DMS114 treated with DMSO at 0.1 percent for 48 hours (cell line): ENCODE data around the gene ACAP2.

Experiments used
- DNase-seq: peaks from one replicate; lab custom pipeline; 2025; ENCODE audit not compliant: unreplicated experiment; lab: John Stamatoyannopoulos, UW

The ACAP2 gene

GRCh38 chr3:195263193-195263924 is 179.5 kb downstream of the ACAP2 start:
- DNase-seq = no peak

DNA sequence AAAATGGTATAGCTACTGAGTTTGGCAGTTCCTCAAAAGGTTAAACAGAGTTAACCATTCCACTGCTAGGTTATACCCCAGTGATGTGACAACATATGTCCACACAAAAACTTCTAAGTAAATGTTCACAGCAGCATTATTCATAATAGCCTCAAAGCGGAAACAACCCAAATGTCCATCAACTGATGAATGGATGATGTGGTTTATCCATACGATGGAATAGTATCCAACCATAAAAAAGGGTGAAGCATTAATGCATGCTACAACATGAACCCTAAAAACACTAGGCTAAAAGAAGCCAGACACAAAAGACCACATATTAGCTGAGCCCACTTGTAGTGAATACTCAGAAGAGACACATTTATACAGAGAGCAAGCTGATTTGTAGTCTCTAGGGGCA is 180.9 kb downstream of the ACAP2 start:
- no peak for DNase-seq

DNA sequence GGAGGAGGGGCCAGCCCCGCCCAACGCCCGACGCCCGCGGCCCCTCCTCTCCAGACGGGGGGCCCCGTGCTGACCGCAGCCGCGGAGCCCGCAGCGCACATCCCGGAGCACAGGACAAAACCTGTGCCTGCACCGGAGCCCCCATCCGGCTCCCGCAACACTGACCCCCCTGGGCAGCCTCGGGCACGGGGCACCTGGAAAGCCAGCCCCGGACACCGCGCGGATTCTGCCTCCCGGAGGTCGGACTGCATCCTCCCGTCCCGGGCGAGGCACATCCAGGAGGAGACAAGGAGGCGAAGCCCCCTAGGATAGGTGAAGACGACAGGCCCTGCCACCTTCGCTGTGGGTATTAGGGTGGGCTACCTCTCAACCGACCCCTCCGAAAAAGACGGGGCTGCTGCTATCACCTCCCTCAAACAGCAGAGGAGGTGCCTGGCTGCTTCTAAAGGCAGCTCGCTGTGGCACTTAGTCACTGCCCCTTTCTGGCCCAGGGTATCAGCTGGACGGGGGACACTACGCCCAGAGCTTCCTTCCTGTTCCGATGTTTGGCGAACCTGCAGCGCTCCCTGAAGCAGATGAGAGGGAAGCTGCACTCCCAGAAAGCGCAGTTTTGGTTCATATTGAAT is 182.4 kb downstream of the ACAP2 start:
- DNase-seq = no peak

DNA sequence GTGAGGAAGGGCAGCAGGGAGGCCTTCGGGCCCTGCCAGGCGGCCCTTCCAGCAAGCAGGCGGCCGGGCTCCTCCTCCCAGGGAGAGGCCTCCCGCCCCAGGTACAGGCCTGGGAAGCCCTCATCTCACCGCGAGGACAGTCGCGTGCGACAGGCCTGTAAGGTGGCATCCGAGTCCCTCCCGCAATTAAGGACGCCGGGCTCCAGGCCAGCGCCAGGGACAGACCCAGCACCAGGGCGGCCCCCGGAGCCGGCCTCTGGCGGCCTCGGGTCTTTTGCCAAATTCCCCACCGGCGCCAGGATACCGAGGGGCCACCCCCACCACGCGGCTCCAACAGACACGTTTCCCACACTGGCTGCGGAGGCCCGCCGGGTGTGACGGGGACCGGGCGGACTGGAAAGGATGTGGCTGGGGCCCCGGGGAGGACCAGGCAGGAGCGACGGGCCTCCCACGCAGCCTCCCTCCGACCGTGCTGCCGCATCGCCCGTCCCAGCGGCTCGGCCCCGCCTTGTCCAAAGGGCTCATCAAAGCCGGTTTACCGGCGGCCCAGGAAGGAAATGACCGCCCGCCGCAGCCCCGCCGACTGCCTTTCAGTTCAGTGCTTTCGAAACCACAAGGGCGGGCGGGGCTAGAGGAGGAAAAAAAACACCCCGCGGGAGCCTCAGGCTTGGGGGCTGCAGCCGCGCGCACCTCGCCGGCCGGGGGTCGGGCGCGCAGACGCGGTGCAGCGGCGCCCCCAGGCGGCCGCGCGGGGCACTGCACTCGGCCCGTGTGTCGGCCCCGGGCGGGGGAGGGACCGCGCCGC is 183.1 kb downstream of the ACAP2 start:
- peak; percentile 25 for DNase-seq

GRCh38 chr3:195259154-195259474 is 183.7 kb downstream of the ACAP2 start:
- no peak for DNase-seq

DNA sequence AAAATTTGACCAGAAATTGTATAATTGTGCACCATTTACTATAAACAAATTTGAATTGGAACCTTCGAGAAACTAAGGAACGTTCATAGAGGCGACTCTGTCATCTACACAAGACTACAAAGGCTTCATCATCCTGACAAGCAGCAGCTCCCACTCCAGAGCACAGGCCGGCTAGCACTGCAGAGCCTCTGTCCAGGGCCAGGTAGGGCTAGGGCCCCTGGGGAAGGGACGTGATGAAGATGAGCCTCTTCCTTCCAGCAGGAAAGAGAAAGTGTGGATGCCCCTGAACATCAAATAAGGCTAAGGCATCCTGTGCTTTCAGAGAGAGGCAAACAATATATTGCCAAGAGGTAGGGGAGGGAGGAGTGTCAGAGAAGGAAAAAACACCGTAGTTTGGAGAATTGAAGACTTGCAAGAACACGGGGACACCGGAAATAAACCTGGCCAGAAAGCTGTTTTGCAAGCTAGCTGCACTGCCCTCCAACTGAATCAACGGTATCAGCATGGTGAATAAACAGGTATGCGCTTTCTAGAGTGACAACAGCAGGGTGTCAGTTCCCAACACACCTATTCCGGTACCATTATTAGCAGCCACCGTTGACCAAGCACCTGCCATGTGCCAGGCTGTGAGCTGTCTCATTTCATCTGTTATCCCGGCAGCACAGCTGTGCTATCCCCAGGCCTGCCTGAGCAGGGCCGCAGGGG is 184.2 kb downstream of the ACAP2 start:
- no peak for DNase-seq

GRCh38 chr3:195257454-195258448 is 185.1 kb downstream of the ACAP2 start:
- DNase-seq = no peak

GRCh38 chr3:195256639-195257453 is 186.0 kb downstream of the ACAP2 start:
- no peak for DNase-seq

DNA sequence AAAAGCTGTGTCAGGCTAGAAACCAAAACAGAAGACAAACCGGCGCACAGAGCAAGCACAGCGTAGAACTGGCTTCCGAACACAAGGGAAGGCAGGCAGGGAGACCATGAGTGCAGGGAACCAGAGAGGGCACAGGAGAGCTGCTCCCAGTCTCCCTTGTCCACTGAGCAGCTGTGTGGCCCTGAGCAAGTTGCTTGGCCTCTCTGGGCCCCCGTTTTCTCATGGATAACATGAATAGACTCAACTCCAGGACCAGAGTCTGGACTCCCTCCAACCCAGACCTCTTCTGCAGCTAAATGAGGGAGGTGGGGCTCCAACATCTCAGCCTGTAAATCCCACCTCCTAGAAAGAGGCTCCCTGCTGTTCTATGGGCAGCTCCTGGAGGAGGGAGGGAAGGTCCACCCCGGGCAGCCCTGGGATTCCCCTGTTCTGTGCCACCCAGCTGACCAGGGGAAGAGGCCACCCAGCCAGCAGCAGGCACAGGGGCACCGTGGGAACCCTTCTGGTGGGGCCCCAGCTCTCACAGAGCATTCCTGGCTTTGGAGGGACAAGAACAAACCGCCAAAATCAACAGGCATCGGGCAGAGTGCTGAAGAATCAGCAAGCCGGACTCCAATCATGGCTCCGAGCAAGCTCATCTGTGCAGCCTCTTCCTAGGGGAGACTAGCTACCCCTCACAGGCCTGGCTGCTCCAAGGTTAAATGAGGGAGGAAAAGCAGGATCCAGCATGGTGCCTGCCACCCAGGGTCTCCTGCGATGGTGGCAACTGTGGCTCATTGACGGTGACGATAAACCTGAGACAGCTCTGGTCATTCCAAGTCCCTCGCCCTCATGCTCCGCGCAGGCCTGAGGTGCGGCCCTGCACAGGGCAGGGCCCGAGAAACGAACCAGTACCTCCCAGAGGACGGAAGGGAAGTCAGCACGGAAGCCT is 187.0 kb downstream of the ACAP2 start:
- no peak for DNase-seq

DNA sequence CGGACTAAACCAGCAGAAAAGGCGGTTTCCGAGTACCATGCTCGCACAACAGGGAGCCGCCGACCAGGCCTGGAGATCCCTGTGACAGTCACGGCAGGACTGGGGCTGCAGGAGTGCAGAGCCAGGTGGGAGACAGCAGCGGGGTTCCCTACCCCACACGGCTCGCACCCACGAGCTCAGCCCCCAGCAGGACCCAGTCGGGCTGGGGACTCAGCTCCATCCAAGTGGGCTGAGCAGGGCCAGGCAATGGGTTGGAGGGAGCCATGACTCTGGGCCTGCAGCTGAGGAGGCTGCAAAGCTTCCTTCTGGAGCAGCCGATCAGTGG is 187.7 kb downstream of the ACAP2 start:
- DNase-seq = no peak

- no peak for DNase-seq
Observed at GRCh38 chr3:195254454-195255175, 188.2 kb downstream of the ACAP2 start.

- DNase-seq = no peak
Observed at GRCh38 chr3:195253923-195254432, 188.8 kb downstream of the ACAP2 start.

DNA sequence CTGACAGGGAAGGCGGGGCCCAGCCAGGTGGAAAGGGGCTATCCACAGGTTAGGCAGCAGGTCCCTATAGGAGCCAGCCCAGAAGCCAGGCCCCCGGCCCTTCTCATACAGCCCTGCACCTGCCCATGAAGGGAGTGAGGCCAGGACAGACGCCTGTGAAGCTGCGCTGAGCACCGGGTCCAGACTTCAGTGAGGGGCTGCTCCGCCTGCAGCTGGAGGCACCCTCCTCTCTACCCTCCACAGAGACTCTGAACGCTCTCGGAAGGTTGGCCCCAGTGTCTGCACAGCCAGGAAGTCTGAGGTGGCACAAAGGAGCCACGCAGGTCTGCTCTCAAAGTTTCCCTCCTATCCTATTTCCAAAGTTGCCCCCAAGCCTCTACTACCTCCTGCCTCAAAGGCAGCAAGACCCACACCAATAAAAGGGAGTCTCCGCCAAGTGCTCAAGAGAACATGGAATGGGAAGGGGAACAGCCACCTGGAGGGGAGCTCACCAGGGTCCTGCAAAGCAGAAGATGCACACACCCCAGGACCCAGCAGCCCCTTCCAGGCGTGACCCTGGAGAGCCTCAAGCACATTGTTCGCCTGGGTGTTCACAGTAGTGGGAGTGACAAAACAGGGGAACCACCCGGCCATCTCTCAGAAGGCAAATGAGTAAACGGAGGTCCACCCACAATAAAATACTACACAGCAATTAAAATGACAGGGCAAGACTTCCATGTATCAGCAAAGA is 191.3 kb downstream of the ACAP2 start:
- DNase-seq = no peak

DNA sequence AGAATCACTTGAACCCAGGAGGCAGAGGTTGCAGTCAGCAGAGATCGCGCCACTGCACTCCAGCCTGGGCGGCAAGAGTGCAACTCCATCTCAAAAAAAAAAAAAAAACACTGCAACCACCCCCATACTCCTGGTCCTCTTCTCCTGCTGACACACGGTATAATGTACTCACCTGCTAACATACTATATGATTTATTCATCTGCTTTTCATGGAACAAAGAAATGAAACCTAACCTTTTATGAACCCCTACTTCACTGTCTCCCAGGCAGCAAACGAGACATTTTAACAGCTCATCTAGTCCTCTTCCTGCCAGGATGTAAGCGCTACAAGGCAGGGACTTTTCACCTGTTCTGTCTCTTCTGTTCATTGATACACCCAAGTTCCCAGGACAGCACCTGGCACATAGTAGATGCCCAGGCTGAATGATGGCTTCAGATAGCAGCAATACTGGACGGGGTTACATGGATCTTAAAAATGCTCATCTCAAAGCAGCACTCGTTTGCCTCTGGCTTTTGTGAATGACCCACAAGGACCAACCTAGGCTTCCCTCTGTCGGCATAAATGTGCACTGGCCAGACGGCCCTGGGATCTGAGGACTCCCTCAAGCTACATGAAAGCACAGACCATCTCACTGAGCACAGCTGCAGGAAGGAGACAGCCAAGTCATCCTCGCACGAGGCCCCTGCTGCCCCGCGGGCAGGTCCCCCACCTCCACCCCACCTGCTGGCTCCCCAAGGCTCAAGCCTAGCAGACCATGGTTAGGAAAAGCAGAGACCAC is 192.2 kb downstream of the ACAP2 start:
- no peak for DNase-seq

- DNase-seq = no peak
Observed at GRCh38 chr3:195249858-195250464, 192.9 kb downstream of the ACAP2 start.
